ENCODE measurements around the gene SYDE2. TPM values are rescaled to one million over a fixed set of nuclear protein-coding genes. Genes with fewer than 3 reads are reported as not detected.

The SYDE2 gene
- total RNA-seq, 1 donor from 2014 or later = 13.1 TPM

DNA sequence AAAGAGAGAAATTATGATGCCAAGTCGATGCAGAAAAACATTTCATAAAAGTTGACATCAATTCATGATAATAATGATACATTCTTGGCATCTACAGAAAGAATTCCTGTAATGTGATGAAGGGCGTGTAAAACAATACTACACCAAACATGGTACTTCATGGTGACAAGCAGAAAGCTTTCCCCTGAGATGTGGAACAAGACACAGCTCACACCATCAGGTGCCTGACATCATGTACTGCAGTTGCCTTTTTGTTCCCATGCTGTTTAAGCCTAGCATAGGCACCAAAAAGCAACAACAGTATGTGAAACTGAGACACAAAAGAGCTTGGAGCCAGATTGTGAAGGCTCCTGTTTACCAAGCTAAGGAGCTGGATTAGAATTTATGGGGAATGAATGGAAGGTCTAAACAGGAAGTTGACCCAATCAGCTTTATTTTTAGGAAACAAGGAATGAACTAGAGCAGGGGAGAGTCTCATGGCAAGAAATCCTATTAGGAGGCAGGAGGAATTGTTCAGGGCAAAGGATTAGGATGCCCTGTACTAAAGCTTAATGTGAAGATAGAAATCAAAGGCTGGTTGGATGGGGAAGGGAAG, 67.2 kb downstream of the SYDE2 start:
- no peak for DNase-seq (ENCODE audit: low spot score)
- Mint-ChIP-seq H3K4me3 (ENCODE audit: unreplicated experiment) (no peak overlapping the region), H3K27ac (ENCODE audit: unreplicated experiment) (no peak overlapping the region), H3K27me3 (ENCODE audit: low read depth) (no peaks in the 10 kb centered on the region), H3K36me3 (ENCODE audit: low read depth) (no peaks in the 10 kb centered on the region), H3K9me3 (ENCODE audit: low read depth) (no peaks in the 10 kb centered on the region), H3K4me1 (ENCODE audit: low read depth) (peaks cover 11% of the 10 kb centered on the region)
- TF ChIP-seq, protein P1, sequence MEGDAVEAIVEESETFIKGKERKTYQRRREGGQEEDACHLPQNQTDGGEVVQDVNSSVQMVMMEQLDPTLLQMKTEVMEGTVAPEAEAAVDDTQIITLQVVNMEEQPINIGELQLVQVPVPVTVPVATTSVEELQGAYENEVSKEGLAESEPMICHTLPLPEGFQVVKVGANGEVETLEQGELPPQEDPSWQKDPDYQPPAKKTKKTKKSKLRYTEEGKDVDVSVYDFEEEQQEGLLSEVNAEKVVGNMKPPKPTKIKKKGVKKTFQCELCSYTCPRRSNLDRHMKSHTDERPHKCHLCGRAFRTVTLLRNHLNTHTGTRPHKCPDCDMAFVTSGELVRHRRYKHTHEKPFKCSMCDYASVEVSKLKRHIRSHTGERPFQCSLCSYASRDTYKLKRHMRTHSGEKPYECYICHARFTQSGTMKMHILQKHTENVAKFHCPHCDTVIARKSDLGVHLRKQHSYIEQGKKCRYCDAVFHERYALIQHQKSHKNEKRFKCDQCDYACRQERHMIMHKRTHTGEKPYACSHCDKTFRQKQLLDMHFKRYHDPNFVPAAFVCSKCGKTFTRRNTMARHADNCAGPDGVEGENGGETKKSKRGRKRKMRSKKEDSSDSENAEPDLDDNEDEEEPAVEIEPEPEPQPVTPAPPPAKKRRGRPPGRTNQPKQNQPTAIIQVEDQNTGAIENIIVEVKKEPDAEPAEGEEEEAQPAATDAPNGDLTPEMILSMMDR (IDR thresholded peaks at IDR 0.05) = no peak

DNA sequence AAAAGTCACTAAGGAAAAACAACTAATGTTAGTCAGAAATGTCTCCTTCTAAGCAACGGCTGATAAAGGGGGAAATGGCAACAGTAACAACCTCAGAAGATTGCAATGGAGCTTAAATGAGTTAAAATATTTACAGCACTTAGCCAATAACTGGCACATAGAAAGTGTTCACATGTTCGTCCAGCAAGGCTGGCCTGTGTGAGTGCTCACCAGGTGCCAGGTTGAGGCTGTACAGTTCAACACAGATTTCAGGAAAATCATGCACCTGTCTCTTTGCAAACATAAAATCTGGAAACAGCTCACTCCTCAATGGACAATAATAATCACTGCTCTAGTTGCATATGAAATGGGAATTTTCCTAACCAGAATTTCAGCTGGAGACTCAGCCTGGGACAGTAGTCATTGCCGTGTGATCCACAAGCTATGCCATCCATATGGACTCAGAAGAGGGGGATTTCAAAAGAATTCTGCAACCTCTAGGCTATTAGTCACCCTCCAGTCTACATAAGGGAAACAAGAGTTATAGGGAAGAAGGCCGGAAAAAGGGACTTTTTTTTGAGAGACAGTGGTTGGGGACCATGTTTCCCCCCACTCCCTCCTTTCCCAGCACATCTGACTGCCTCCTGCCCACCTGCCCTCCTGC, 68.6 kb downstream of the SYDE2 start:
- DNase-seq (ENCODE audit: low spot score) = no peak
- H3K4me1 Mint-ChIP-seq (ENCODE audit: low read depth) = peaks cover 19% of the 10 kb centered on the region
- TF ChIP-seq, protein P1 (IDR thresholded peaks at IDR 0.05) = no peak
- no peaks in the 10 kb centered on the region for H3K36me3 Mint-ChIP-seq (ENCODE audit: low read depth)
- no peak overlapping the region for H3K4me3 Mint-ChIP-seq (ENCODE audit: unreplicated experiment)
- no peak overlapping the region for H3K27ac Mint-ChIP-seq (ENCODE audit: unreplicated experiment)
- no peaks in the 10 kb centered on the region for H3K9me3 Mint-ChIP-seq (ENCODE audit: low read depth)
- H3K27me3 Mint-ChIP-seq (ENCODE audit: low read depth) = no peaks in the 10 kb centered on the region

DNA sequence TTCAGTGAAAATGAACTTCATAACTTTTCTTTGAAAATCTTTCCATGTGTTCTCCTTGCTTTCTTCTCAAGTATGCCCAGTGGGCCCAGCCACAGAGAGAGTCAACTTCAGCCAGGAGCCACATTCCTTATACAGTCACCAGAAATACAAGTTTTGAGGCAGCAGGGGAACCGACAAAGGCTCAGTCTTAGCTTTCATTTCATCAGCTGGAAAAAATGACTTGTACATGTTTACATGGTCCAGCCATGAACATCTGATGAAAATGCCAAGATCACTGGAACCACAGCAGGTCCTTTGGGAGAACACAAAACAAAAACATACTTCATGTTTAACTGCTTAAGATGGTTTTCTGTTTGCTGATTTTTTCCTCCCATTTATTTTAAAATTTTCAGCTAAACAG, 72.5 kb downstream of the SYDE2 start:
- Mint-ChIP-seq H3K4me1 (ENCODE audit: low read depth) (peaks cover 25% of the 10 kb centered on the region), H3K27ac (ENCODE audit: unreplicated experiment) (peak overlapping the region; percentile 98), H3K9me3 (ENCODE audit: low read depth) (no peaks in the 10 kb centered on the region), H3K4me3 (ENCODE audit: unreplicated experiment) (no peak overlapping the region), H3K27me3 (ENCODE audit: low read depth) (no peaks in the 10 kb centered on the region), H3K36me3 (ENCODE audit: low read depth) (no peaks in the 10 kb centered on the region)
- TF ChIP-seq, protein P1 (IDR thresholded peaks at IDR 0.05) = no peak
- DNase-seq (ENCODE audit: low spot score) = no peak

DNA sequence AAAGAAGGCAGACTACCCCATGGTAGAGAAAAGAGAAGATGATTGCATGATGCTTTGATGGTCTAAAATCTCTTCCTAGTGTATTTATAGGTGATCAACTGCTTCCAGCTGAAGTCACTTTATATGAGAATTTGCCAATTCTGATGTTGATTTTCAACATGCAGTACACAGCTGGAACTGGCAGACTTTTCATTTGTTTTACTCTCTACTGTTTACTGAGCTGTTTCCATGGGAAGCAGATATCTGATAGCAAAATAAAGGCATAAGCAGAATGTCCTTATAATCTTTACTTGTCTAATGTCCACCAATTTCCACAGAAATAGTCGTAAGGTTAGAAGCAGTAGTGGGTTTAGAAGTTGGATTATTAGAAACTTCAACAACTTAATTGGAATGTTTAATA, 74.9 kb downstream of the SYDE2 start:
- Mint-ChIP-seq H3K4me3 (ENCODE audit: unreplicated experiment) (no peak overlapping the region), H3K4me1 (ENCODE audit: low read depth) (peaks cover 25% of the 10 kb centered on the region), H3K9me3 (ENCODE audit: low read depth) (no peaks in the 10 kb centered on the region), H3K27ac (ENCODE audit: unreplicated experiment) (no peak overlapping the region), H3K36me3 (ENCODE audit: low read depth) (no peaks in the 10 kb centered on the region), H3K27me3 (ENCODE audit: low read depth) (no peaks in the 10 kb centered on the region)
- DNase-seq (ENCODE audit: low spot score) = no peak
- TF ChIP-seq, protein P1 (IDR thresholded peaks at IDR 0.05) = no peak

DNA sequence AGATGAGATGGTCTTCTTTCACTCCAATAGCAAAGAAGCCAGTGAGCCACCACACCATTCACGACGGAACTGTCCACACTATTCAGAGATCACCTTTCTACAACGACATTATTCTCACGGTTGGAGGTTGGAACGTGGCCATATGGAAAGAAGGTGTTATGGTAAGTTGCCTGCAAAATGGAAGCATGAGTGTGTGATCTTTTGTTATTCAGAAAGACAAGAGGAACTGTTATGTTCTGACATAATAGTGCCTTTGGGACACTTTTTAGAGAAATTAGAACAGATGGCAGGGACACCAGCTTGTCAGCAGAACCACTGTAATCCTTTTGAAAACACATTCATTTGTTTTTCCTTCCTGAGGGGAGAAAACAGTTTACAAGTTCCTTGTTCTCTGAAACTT, 76.7 kb downstream of the SYDE2 start:
- no peak for DNase-seq (ENCODE audit: low spot score)
- Mint-ChIP-seq H3K27me3 (ENCODE audit: low read depth) (no peaks in the 10 kb centered on the region), H3K9me3 (ENCODE audit: low read depth) (no peaks in the 10 kb centered on the region), H3K4me3 (ENCODE audit: unreplicated experiment) (no peak overlapping the region), H3K36me3 (ENCODE audit: low read depth) (no peaks in the 10 kb centered on the region), H3K27ac (ENCODE audit: unreplicated experiment) (no peak overlapping the region), H3K4me1 (ENCODE audit: low read depth) (peaks cover 24% of the 10 kb centered on the region)
- TF ChIP-seq, protein P1 (IDR thresholded peaks at IDR 0.05) = no peak

Measured in chondrocyte (in vitro differentiated cells).